ENCODE results near the gene CELSR1.

Gene CELSR1

DNA sequence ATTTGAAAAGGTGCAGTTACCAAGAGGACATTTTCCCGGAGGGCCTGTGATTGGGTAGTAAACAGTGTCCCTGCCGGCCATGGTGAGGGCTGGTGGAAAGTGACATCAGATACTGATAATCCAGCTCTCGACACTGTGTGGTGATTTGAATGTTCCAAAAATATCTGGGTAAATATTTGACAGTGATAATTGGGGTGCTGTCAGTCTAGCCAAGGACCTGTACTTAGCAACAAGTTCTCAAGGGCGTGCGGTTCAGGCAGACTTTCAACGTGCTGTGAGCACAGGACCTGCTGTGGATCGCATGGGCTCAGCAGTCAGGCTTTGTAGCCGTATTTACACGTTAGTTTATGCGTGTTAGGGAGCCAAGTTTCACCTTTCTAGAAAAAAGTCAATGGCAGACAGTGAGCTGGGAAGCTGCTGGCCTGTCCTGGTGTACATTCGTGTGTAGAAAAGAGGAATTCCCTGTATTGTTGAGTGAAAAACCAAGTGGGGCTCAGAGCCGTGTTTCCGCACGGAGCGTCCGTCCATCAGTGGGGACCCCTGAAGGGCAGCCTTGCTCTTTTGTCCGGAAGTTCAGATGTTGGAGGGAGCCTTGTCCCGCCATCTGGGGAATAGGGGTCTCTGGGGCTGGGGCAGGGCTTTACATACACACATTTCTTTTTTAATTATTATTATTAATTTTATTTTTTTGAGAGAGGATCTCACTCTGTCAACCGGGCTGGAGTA, 190.6 kb downstream of the CELSR1 start:
- DNase-seq: no peak

DNA sequence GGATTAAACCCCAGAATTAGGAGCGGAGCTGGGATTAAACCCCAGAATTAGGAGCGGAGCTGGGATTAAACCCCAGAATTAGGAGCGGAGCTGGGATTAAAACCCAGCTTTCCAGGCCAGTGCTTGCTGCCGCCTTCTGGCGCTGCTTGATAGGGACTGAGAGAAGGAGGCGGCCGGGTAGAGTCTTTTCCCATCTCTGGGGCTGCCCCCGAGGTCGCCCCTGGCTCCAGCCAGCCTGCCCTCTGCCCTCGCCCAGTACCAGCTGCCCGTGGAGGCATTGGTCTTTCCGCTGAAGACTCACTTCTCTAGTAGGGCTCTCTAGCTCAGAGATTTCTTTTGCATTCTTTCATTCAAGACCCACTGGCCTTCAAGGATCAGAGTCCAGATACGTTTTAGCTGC, 196.7 kb downstream of the CELSR1 start:
- no peak for DNase-seq

DNA sequence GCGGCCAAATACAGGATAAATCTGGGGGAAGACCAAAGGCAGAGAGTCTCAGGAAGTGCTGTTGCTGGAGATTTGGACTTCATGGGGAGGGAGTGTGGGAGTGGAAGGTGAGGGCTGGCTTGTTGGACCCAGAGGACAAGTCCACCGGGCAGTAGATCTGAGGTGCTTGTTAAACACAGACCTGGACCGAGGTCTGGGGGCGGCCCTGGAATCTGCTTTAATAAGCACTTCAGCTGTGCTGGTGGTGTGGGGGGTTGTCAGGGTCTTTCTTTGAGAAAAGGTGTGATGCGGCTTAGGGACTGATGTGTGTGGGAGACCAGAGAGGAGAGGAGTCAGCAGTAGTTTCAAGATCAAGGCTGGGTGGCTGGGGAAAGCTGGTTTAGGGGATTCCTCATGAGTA, 197.5 kb downstream of the CELSR1 start:
- no peak for DNase-seq

DNA sequence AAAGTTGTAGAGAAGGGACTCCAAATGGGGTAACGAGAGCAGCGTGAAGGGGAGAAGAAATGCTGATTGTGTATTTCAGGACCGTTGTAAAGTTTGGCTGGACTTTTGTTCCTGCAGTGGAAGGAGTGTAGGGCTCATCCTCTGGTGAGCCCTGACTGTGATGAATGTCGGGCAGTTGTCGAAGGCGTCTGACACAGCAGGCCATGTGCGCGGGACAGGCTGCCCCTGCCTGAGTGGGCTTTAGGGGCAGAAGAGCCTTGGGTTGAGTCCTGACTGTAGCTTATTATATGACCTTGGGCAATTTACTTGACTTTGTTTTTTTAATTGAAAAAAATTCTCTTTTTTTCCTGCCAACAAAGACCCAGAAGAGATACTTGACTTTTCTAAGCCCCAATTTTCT, 198.8 kb downstream of the CELSR1 start:
- no peak for DNase-seq

DNA sequence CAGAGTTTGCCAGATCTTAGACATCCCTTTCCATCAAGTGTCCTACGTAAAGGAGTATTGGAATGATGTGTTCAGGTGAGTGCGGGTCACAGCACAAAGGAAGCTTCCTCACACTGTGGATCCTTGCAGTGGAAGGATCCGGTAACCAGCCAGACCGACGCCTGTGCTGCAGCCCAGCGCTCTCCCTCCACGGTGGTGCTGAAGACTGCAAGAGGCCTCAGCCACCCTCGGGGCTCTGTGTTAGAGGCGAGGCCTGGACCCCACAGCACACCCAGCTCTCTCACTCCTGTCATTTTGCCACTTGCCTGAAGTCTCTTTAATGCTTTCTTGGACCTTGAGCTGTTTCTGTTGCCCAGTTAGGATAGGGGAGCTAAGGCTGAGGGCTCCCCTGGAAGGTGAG, 199.6 kb downstream of the CELSR1 start:
- DNase-seq: no peak

DNA sequence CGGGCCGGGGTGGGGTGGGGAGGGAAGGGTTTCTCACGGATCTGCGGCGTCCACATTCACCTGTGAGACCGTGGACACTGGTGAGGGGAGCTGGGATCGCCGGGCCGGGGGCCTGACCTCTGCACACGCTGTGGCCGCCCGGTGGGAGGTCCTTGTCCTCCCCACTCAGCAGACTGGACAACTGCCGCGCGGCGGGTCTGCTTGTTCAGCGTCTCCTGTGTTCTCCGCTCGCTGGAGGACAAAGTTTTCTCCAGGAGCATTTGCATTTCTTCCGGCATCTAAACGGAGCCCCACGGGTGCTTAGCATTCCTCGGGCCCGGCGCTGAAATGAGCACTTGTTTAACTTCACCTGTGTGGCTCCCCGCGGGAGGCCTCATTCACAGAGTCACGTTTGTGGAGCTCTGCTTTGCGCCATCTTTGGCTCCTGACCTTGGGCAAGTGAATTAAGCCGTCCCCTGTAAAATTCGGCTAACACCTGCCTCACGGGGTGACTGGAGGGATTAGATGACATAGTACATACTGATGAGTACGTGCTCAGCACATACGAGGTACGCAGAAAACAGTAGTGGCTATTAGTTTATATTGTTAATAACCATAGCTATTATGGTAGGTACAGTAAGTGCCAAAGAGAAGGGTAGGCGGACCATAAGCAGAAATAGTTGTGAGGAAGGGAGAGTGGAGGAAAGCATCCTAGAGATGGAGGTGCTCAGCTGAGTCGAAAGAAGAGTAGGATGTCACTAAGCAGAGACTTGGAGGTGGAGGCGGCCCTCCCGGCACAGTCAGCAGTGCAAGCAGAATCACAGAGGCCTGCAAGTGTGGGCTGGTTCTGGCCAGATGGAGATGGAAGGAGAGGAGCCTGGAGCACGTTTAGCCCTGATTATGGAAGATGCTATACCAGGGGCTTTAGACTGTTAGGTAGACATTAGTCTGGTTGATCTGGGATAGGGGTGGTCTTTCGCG, 201.0 kb downstream of the CELSR1 start:
- no peak for DNase-seq

DNA sequence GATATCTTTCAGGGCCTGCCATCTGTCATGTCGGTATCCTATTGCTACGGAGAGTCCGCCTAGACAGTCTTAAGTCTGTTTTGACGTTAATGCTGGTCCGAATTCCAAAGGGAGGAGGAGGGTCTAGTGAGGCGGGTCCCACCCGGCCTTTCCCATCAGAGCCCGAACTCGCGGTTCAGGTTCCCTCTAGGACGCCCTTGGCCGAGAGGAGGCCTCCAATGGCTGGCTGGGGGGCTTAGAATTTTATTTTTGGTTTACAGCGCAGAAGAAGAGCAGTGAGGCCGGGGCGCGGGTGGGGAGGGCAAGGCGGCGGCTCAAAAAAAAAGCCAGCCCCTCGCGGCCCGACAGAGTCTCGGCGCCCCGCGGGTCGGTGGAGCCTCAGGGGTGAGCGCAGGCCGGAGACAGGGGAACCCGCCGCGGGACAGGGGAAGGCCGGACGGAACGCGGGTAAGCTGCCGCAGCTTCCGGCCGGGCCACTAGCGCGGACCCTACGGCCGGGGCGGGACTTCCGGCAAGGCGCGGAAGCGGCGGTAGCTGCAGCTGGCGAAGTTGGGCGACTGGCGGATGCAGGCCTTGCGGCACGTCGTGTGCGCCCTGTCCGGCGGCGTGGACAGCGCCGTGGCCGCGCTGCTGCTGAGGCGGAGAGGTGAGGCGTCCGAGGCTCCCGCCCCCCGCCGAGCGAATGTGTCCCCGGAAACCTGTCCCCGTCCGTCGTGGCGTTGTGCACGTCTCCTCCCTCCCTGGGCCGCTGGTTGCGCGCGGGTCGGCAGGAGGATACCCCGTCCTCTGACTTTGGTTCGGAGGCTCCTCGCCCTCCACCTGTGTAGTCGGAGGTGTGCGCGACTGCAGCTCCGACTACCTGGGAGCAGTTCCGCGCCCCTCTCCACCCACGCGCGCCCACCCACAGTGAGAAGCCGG, 202.0 kb downstream of the CELSR1 start, which contains the start of gene TRMU:
Gene TRMU, plus strand, starts transcription at position 514 of the 918 bp plus-strand sequence. Its CDS starts 51 bp downstream, at position 565.
- DNase-seq: peak; percentile 91

DNA sequence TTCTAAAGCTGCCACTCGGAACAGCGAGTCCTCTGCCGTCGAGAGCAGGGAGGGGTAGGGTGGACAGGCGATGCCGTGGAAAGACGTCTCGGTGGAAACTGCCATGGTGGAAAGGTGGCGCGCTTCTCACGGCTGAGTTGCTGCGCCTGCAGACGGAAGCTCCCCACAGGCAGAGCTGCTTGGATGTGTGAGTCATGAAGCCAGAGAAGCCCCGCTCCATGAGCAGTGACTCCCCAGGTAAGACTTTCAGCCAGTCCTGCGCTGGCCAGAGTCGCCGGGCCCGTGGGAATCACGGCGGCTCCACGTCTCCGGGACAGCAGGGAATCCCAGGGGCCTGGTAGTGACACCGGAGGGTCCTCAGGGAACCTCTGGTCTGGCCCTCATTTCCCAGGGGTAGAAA, 205.9 kb downstream of the CELSR1 start:
- DNase-seq: no peak

DNA sequence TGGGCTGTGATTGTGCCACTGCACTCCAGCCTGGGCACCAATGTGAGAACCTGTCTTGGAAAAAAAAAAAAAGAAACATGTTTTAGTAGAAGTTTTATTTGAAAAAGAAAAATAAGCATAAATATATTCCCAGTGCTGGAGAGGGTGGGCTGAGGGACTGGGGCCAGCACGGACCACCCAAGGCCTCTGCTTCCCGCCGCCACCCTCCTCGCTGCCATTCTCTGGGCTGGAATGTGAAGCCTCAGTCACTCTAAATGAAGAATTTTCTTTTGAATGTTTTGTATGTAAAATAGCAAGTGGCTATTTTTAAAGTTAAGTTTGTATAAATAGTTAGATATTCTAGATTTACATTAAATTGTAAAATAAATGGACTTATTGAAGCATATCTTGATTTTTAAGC, 207.0 kb downstream of the CELSR1 start:
- no peak for DNase-seq

DNA sequence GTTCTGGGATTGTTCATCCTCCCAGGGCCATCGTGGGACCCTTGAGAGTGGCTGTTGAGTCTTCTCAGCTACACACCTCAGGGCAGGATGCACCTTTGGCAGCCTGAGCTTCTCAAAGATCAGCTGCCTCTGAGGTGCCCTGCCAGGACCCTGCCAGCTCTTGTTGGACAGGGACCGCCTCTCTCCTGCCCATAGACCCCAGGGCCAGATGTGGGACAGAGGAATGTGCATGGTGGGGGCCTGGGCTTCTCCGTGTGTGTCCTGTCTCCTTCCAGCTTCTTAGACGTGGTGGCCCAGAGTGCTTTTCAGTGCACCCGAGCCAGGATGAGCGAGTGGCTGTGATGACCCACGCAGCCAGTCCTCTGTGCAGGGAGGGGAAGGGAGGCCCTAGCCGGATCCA, 207.8 kb downstream of the CELSR1 start:
- no peak for DNase-seq

DNA sequence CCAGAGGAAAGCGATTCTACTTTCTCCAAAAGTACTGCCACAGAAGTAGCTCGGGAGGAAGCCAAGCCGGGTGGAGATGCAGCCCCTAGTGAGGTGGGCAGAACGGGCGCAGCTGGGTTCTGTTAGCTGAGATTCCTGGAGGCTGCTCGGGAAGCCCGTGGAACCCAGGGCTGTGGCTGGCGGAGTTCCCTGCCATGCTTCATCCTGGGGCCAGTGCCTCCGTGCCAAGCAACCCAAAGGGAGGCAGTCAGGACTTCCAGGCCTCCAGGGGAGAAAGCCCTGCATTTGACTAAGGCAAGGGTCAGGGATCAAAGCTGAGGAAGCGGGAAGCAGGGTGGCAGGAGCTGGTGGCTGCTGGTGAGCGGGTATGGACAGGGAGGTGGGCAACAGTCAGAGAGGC, 208.6 kb downstream of the CELSR1 start:
- DNase-seq: no peak

DNA sequence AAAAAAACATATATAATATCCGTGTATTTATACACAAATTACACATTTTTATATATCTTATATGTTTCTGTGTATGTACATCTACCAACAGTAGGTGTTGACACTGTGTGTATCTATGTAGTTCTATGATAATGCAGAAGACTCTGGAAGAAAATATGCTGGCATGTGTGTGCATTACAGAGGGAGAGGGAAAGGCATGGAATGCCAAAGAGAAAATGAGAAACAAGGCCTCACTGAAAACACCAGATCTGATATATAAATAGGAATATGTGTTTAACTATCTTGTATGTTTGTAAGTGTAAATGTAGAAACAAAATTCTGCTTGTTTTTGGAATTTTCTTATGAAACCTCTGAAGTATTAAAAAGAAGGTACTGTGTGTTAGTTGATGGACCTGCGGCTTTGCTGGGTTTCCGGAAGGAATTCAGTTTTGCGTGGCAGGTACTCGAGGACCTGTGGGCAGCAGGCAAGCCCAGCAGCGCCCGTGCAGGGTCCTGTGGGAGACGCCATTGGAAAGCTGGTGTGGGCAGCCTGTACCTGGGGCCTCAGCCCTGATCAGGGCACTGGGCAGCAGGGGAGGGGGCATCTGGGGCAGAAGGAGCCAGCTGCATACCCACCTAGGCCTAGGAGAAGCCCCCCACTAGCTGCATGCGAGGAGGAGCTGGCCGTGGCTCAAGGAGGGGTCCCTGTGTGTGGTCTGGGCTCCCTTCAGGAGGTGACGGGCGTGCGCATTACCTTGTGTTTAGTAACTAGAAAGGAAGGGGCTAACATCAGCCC, 209.5 kb downstream of the CELSR1 start:
- DNase-seq: no peak

DNA sequence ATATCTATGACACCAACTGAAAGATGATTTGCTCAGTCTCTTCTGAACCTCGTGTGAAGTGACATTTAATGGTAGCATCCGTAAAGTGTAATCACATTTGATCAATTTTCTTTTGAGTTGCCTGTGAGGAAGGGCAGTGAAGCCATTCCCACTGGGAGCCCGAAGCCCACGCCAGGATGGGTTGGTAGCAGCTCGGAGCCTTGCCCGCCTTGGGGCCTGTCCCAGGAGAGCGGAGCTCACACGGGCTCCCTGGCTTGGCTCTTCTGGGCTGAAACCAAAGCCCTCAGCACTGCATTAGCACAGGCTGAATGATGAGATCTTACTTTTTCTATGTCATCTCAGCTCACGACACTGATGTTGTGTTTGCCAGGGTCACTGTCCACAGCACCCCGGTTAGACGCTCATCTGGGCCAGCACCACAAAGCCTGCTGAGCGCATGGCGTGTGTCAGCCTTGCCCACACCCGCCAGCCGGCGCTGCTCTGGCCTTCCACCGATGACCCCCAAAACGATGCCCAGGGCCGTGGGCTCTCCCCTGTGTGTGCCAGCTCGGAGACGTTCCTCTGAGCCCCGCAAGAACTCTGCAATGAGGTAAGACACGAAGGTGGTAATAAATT, 211.2 kb downstream of the CELSR1 start:
- DNase-seq: no peak

DNA sequence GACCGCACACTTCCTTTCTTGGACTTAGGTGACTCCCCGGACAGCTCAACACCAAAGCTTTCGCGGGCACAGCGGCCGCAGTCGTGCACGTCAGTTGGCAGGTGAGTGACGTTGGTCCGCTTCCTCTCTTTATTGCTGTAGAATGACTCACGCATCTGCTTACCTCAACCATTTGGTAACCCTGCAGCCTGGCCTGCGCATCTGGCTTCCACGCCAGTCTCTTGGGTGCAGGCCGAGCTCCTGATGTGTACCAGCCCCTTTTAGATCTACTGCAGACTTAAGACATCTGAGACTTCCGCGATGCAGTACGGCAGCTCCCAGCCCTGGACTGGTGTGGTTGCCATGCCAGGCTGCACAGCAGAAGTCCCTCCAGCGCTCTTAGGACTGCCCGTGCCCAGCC, 214.3 kb downstream of the CELSR1 start:
- no peak for DNase-seq

DNA sequence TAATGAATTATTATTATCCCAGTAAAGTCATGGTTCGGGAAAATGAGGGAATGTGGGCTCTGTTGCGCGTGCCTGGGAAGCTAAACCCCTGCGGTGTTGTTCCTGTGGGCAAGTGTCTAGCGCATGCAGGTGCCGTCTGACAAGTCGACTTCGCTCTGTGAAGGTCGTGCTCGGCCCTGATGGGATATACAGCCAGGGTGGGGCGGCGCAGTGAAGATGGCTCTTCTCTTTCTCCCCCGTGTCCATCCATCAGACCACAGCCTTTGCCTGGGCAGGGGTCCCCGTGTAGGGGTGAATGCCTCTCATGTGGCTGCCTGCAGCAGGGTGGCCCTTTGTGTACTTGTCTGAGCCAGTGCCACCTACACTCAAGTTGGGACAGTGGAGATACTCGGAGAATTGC, 214.7 kb downstream of the CELSR1 start:
- DNase-seq: no peak

DNA sequence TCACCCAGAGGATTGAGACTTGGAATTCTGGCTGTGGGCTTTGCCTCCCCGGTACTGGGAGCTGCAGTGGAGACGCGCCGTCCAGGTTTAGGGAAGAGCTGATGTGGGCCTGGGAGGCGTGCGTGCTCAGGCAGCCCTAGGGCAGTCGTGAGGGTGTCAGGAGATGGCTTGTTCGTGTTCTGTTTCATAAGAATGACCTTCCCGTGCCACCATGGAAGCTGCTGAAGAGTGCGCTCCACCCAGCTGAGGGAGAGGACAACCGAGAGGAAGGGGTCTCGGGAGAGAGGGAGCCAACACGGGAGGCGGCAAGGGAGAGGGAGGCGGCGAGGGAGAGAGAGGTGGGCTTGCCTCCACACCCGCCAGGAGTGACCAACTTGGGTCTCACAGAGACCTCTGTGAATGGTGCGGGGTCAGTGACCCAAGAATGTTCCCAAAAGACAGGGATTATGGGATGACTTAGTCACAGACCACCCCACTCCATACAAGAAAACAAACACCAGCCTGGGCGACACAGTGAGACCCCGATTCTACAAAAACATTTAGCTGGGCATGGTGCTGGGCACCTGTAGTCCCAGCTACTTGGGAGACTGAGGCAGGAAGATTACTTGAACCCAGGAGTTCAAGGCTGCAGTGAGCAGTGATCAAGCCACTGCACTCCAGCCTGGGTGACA, 216.6 kb downstream of the CELSR1 start:
- DNase-seq: no peak

DNA sequence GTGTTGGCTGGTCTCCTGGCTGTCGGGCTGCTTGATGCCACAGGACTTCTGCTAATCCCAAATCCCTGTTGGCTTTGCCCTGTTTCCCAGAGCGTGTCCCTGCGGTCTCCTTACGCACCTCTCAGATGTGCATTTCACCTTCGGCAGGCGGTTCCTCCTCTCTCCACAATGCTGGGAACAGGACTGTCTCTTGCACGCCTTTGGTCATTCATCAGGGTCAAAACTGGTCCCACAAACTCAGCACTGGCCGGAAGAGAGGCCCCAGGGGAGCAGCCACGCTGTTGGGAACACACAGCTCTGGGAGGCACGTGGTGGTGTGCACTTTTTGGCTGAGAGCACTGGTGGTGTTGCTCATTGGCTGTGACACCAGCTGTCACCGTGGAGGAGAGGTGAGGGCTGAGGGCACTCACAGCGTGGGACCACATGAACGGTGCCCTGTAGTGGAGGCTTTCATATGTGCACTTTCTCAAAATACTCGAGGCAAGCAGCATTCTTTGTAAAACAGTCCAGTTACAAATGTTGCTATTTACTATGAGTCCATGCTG, 217.2 kb downstream of the CELSR1 start:
- no peak for DNase-seq

DNA sequence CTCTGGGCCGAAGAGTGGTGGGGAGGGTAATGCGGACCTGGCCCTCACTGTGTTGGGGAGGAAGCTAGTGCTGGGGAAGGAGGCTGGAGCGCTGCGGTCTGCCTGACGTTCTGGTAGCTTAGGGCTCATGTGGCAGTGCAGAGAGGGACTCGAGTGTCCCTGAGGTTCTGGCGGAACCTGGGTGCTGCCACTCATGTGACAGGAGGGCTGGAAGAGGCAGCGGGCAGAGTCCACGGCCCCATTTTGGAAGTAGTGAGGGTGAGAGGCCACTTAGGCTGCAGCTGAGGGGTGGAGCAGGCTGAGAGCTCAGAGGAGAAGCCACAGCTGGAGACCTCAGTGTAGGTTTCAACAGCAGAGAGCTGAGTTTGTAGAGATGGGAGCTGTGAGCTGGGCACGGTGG, 218.1 kb downstream of the CELSR1 start:
- no peak for DNase-seq

DNA sequence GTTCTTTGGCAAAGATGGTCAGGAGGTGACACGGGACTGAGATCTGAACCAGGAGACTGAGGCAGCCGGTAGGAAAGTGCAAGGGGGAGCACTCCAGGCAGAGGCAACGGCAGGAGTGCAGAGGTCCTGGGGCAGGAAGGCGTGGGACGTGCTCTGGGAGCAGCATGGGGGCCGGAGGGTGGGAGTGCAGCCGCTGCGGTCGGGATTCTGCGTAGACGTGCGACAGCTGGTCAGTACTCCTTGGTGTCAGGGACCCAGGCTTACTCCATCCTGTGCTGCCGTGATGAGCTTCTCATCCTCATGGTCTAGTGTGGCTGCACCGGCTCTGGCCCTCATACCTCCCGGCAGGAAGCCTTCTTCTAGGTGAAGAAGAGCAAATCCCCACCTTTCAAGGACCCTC, 218.8 kb downstream of the CELSR1 start:
- DNase-seq: no peak

DNA sequence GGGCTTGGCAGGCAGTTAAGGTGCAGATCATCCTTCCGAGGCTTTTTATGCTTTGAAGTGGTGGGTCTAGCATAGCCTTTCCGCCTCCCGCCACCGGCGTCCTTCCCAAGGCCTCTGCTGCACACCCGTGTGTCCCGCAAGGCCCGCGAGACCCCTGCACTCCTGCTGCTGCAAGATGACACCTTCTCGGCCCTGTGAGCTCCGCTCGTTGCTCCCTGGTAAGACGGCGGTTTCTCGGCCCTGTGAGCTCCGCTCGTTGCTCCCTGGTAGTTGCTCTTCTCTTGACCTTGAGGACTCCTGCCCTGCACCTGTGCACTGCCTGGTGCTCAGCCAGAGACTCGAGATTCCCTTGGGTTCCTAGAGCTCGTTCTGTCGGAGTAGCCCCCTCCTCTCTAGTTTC, 219.8 kb downstream of the CELSR1 start:
- DNase-seq: no peak

DNA sequence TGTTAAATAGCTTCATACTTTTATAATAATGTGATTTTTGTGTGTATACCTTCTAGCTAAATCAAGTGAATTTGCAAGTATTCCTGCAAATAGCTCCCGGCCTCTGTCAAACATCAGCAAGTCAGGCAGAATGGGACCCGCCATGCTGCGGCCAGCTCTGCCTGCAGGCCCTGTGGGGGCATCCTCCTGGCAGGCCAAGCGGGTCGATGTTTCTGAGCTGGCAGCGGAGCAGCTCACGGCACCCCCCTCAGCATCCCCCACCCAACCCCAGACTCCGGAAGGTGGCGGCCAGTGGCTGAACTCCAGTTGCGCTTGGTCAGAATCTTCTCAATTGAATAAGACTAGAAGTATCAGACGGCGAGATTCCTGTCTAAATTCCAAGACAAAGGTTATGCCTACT, 221.4 kb downstream of the CELSR1 start:
- no peak for DNase-seq

Data from activated effector memory CD4-positive, alpha-beta T cell treated with anti-CD3 and anti-CD28 coated beads, Interleukin-2, amount 50 U/mL, for 16 hours (primary cell).